Measurements from ENCODE around the gene DUS4L.

The DUS4L gene

DNA sequence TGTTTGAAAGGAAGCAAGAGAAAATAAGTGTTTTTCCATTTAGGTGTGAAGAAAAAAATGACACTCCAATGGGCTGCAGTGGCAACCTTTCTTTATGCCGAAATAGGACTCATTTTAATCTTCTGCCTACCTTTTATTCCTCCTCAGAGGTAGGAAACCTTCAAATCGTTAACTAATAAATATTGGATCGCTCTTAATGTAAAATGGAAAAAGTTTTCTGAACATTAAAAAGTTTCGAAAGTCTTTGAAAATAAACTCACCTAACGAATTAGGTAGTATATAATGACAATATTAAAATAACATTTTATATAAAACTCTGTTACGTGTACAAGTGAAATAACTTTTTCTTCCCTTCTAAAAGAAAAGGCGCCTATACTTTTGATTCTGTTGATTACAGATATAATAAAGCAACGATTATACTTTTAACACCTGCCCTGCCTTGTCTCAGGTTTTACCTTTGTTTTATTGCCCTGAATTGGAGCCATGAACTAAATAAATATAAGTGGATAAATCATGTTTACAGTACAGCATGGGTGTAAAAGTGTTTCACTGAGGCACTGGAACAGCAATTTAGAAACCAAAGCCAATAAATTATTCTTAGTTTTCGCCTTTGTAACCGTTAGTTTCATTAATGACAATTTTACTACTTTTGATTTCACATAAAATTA lies 17.1 kb downstream of the DUS4L start:
- no peak for DNase-seq

DNA sequence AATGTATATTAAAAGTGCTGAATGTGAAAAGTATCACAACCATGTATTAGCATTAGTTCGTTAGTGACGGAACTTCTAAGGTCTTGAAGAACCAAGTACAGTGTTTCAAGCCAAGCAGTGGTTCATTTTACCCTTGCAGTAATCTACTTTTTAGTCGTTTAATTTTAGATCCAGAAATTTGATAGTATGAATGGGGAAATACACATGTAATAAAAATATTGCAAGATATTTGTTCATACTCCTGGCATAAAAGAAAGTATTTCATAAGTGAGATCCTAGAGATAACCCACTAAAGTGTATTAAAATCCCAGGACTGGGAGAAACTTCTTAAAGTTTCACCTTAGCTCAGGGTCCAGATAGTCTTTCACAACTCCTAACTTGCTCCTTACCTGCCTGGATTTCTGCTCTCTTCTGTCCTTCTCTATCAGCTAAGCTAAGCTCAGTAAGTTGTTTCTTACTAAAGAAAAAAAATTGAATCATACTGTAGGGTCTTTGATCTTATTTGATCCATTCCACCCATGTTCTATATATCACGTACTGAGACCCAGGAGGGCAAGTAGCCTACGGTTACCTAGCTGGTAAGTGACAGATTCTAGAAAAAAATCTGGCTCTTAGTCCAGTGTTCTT lies 17.7 kb downstream of the DUS4L start:
- no peak for DNase-seq

DNA sequence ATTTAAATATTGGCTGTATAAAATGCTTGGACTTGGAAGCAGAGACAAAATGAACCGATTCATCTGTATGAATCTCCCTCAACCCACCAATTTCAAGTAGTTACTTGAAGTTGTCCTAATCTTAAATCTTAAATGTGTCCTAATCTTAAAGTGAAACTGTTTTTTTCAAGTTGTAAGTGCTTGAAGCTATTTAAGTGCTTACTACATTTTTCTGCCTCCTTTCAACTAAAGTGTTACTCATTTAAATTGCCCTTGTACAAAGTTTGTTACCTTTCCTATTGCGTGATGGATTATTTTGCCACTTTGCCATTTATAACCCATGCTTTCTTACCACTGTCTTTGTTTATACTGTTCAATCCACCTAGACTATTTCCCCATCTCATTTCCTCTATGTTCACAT lies 19.1 kb downstream of the DUS4L start:
- no peak for DNase-seq

GRCh38 chr7:107584716-107585115 lies 20.9 kb downstream of the DUS4L start:
- DNase-seq: no peak

GRCh38 chr7:107588529-107589130 lies 24.9 kb downstream of the DUS4L start:
- DNase-seq: no peak

GRCh38 chr7:107591421-107591820 lies 27.6 kb downstream of the DUS4L start:
- DNase-seq: no peak

GRCh38 chr7:107592361-107593024 lies 28.7 kb downstream of the DUS4L start:
- no peak for DNase-seq

- no peak for DNase-seq
Observed at GRCh38 chr7:107593025-107593410, 29.2 kb downstream of the DUS4L start.

DNA sequence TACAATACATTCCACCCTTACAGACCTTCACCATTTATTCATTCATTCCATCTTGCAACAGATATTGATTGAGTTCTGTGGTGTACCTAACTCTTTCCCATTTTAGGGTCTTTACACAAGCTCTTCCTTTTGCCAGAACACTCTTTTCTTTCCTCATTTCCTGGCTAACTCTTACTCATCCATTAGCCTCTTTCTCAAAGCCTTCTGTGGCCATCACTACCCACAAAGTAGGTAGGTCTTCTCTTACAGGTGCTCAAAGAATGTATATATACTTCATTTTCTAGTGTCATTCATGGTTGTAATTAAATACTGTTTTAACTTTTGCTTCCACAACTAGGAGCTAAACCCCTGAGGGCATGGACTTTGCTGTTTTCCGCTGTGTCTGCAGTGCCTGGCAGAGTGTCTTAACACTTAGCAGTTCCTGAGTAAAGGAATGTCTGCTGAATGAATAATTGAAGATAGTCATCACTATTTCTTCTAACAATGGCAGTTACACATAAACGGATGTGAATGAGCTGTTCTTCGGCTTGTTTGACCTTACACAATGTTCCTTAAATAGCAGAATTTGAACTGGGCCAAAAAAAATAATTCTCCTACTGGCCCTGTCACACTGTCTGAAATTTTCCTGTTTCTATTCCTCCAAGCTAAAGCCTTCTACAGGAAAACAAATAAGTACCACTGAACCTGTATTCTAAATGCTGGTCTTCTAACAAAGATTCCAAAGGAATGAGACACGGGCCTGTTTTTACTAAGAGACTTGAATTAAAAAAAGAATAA lies 31.4 kb downstream of the DUS4L start:
- no peak for DNase-seq

DNA sequence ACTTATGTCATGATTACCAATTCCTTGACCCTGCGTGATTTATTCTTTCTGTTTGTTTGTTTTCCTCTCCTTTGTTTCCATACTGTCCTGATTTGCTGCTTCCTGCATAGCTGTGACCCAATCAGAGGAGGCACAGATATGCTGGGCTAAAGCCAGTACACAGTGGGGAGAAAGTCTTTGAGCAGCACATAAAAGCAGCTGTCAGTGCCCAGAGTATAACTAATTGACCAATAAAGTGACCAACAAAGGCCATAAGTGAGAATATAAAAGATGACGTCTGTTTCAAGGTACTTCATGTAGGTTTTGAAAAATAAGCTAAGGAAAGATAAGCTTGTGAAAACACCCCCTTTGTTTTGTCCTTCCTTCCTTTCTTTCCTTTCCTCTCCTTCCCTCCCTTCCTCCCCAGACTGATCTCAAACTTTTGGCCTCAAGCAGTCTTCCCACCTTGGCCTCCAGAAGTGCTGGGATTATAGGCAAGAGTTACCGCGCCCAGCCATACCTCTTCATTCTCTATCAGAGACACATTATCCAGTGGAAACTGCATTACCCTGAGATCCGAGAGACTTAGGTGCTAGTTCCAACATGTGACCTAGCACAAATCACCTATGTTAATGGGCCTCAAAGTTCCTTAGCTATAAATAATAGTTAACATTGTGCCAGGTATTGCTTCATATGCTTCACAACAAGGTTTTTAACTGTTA lies 33.3 kb downstream of the DUS4L start:
- DNase-seq: no peak

DNA sequence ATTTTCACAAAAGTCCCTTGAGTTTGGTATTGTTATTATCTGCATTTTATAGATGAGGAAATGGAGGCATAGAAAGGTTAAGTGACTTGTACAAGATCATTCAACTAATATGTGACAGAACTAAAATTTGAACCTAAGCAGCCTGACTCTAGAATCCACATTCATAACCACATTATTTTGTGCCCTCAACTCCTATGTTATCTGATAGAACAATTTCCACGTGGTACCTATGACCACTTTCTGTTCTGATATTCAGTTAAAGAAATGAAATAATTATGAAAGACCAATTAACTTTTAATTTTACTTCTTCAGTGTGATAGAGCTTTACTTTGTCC lies 33.8 kb downstream of the DUS4L start:
- no peak for DNase-seq

- DNase-seq: no peak
Observed at GRCh38 chr7:107597953-107598352, 34.2 kb downstream of the DUS4L start.

GRCh38 chr7:107599262-107599661 lies 35.5 kb downstream of the DUS4L start:
- no peak for DNase-seq

GRCh38 chr7:107600816-107601215 lies 37.0 kb downstream of the DUS4L start:
- no peak for DNase-seq

DNA sequence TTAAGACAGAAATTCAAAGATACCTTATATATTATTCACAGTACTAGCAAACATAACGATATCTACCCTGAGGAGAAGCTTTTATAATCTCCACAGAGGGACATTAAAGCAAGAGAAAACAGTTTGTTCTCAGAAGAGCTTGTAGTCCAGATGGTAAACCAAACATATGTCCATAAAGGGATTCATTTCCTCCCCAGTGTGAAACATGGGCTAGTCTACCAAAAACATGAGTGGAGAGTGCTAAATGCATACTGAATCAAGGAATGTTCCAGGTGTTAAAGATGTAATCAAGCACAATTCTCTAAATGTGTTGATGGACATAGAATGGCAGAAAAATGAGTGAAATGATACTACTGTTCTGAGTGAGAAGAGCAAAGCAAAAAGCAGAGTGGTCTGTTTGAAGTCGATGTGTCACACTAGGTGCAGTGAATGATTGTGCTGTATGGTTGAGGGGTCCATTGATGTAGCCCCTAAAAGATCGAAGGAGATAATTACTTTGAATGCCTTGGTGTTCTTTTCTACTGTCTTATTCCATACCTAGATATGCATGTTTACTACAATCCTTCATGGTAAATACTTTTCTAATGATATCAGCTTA lies 41.5 kb downstream of the DUS4L start:
- DNase-seq: no peak

DNA sequence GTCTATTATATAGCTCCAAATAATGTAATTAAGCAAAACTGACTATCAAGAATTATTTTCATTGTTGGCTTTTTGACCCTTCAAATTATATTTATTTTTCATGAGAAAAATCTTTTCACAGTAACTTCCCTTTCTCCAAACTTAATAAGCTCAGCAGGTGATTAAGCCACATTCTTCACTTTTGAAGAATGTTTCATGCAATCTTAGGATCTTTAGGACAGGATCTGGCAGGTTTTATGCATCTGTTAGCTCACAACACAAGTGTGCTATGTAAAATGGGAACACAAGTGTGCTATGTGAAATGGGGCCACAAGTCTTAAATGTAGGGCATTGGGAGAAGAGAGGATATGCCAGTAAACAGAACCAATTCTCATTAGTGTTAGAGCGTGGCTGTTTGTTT lies 42.5 kb downstream of the DUS4L start:
- DNase-seq: no peak

- no peak for DNase-seq
Observed at GRCh38 chr7:107609811-107610261, 46.1 kb downstream of the DUS4L start.

DNA sequence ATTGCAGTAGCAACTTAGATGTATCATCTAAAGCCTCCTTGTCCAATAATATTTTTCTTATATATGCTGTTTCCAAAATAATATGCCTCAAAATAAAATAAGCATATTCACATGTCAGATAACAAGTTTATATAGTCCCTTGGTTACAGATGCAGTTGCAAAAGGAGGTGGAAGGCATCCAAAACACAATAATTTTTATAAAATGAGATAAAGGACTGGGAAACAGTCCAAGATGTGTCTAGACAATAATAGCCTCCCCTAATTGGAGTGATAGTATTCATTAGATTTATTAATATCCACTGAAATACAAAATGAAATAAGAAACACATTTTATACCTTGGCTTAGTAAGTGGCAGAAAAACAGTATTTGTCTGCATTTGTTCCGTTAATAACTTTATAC lies 46.6 kb downstream of the DUS4L start:
- no peak for DNase-seq

DNA sequence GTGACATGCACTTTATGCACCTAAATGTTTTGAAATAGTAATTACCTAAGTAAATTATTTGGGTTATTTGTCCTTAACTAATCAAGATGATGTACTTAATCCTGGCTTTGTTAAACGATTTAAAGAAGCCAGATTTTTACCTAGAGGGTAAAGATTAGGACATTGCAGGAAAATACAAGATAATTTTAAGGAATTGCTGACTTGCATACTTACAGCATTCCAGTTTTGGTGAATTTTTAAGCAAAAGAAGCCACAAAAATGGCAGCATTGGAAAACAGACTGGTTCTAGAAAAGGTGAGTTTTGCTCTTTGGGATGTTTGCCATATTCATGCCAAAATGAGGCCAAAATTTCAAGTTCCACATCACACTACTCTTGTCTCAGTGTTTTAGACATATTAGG lies 49.7 kb downstream of the DUS4L start:
- no peak for DNase-seq

DNA sequence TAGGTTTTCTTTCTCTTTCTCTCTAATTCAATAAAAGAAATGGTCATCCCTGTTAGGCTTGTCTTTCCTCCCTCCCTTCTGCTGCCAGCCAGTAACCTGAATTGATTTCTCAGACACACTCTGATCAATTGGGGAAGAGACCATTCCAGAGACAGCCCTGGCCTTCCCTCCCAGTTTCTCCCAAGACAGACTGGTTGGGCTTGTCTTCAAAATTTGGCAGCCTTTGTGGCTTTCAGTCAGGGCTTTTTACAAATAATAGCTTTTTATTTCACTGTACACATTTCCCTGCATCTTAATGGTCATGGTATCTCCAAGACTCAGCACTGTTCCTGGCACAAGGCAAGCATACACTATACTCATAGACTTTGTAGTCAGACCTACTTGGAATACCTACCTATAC lies 50.2 kb downstream of the DUS4L start:
- no peak for DNase-seq

DNA sequence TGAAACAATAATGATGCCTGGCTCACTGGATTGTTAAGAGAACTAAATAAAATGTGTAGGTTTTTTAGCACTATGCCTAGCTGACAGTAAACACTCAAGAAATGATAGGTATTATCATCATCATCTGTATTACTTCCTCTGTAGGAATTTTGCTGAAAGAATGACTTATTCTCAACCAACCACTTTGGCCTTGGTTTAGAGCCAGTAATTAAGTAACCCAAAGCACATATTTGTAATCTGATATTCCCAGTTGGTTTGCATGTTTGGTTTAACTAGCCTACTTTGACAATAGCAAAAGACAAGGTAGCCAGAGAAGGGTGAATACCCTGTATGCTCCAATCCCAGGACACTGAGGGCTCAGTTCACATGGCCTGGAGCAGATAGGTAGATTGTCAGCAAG lies 50.7 kb downstream of the DUS4L start:
- DNase-seq: no peak
